Measurements from ENCODE around the gene FAM50B.

Gene FAM50B

GRCh38 chr6:3898265-3898994 is 49.3 kb downstream of the FAM50B start:
- no peak for DNase-seq

- DNase-seq: no peak
These were observed 49.9 kb downstream of the FAM50B start for GRCh38 chr6:3899061-3899460.

- no peak for DNase-seq
These were observed 50.8 kb downstream of the FAM50B start for GRCh38 chr6:3899970-3900439.

All from CD4-positive, alpha-beta T cell treated with Interleukin-10 for 1 hour (primary cell).